CMK (cell line): ENCODE data around the gene EPAS1.

Experiments used
- DNase-seq: peaks from one replicate; pipeline ENCODE4 v3.0.0-alpha.2; 2010; ENCODE audit warnings: low read depth

The EPAS1 gene

GRCh38 chr2:46339676-46340459 lies 42.7 kb downstream of the EPAS1 start:
- peak; percentile 85 for DNase-seq

- no peak for DNase-seq
These were observed 43.7 kb downstream of the EPAS1 start for GRCh38 chr2:46340740-46341420.

GRCh38 chr2:46342566-46343315 lies 45.5 kb downstream of the EPAS1 start:
- no peak for DNase-seq

GRCh38 chr2:46344706-46345105 lies 47.5 kb downstream of the EPAS1 start:
- no peak for DNase-seq

GRCh38 chr2:46345775-46346174 lies 48.6 kb downstream of the EPAS1 start:
- no peak for DNase-seq

- no peak for DNase-seq
These were observed 49.5 kb downstream of the EPAS1 start for GRCh38 chr2:46346719-46347118.

- DNase-seq, result no peak
These were observed 50.6 kb downstream of the EPAS1 start for GRCh38 chr2:46347648-46348280.

- DNase-seq, result no peak
These were observed 51.9 kb downstream of the EPAS1 start for GRCh38 chr2:46349115-46349547.

GRCh38 chr2:46350029-46350689 lies 53.0 kb downstream of the EPAS1 start:
- DNase-seq, result no peak

- DNase-seq, result no peak
These were observed 54.0 kb downstream of the EPAS1 start for GRCh38 chr2:46351098-46351749.

- no peak for DNase-seq
These were observed 54.5 kb downstream of the EPAS1 start for GRCh38 chr2:46351750-46352138.

GRCh38 chr2:46352621-46353020 lies 55.4 kb downstream of the EPAS1 start:
- DNase-seq, result no peak

- no peak for DNase-seq
These were observed 56.3 kb downstream of the EPAS1 start for GRCh38 chr2:46353509-46353908.

GRCh38 chr2:46355756-46356155 lies 58.5 kb downstream of the EPAS1 start:
- DNase-seq, result no peak

GRCh38 chr2:46356991-46357390 lies 59.8 kb downstream of the EPAS1 start:
- no peak for DNase-seq

- DNase-seq, result no peak
These were observed 61.5 kb downstream of the EPAS1 start for GRCh38 chr2:46358713-46359112.

- no peak for DNase-seq
These were observed 63.1 kb downstream of the EPAS1 start for GRCh38 chr2:46360303-46360702.

GRCh38 chr2:46361920-46362666 lies 64.9 kb downstream of the EPAS1 start:
- peak; percentile 96 for DNase-seq

- no peak for DNase-seq
These were observed 65.4 kb downstream of the EPAS1 start for GRCh38 chr2:46362667-46363012.

GRCh38 chr2:46363535-46364170 lies 66.4 kb downstream of the EPAS1 start:
- DNase-seq, result no peak
